Hepatocyte (in vitro differentiated cells): ENCODE measurements around the gene SCLT1.

ENCODE experiments used
- CTCF ChIP-seq: fragments of 200-600 bp; sonication (generic); IDR thresholded peaks from 2 replicates; pipeline ENCODE4 v1.5.1; 2016; ENCODE audit warnings: antibody characterized with exemption, mild to moderate bottlenecking; ENCODE audit not compliant: poor library complexity
- EZH2 ChIP-seq: fragments of 200-600 bp; sonication (generic); IDR thresholded peaks from 2 replicates; pipeline ENCODE4 v1.6.1; 2016; ENCODE audit warnings: antibody characterized with exemption, mild to moderate bottlenecking, borderline replicate concordance
- EZH2phosphoT487 ChIP-seq: fragments of 200-600 bp; sonication (generic); IDR thresholded peaks from one replicate; pipeline ENCODE4 v1.6.1; 2018; ENCODE audit warnings: antibody characterized with exemption, mild to moderate bottlenecking, low read depth, moderate library complexity; ENCODE audit not compliant: unreplicated experiment, severe bottlenecking

- no peak for TF ChIP-seq CTCF
- no peak for TF ChIP-seq EZH2
- no peak for TF ChIP-seq EZH2phosphoT487
Observed at GRCh38 chr4:128973384-128973783, 120.0 kb downstream of the SCLT1 start.
